T-cell (primary cell): ENCODE data around the gene CEP89. TPM values are rescaled to one million over a fixed set of nuclear protein-coding genes. Genes with fewer than 3 reads are reported as not detected.
"Not testable (repeated sequence)": the region's sequence is repeated elsewhere in the genome, so short reads cannot be mapped to it uniquely, and the experiment has no call there.

Source experiments
- ATAC-seq, 4 experiments: fragments of 200-7000 bp in 3 of 4; fragments of 150-1000 bp in 1 of 4; cut with Tn5 transposase; replicated peaks in 1 of 4; 1 replicate in 3 of 4; 2 replicates in 1 of 4; pipeline ENCODE4 v1.10.0; 2021; ENCODE audit warnings: moderate library complexity in 3 of 4, mild to moderate bottlenecking in 2 of 4, moderate number of reproducible peaks in 1 of 4
- CTCF ChIA-PET, 2 donors: fragments of 300-600 bp; sonication (Branson Sonifier 250); formaldehyde crosslinking; loops; one replicate each; lab custom pipeline; 2022; ENCODE audit warnings: antibody characterized with exemption in 2 of 2; lab: Charles Lee
- POLR2A ChIA-PET, 2 donors: fragments of 300-600 bp; sonication (Branson Sonifier 250); formaldehyde crosslinking; loops; one replicate each; lab custom pipeline; 2022; ENCODE audit warnings: antibody characterized with exemption in 2 of 2; lab: Charles Lee
- DNase-seq, 35 experiments: peaks; one replicate each; pipeline versions ENCODE4 v3.0.0 to v3.0.0-alpha.2; 2013 to 2023
- H3K27ac ChIP-seq: one replicate; pipeline ENCODE4 v1.5.1; 2013; ENCODE audit warnings: low read length
- H3K27me3 ChIP-seq, 2 experiments: replicated peaks in 1 of 2; 1 replicate in 1 of 2; 2 replicates in 1 of 2; pipeline versions ENCODE4 v1.6.1 to v1.7.0; 2013; ENCODE audit warnings: low read length in 1 of 2, mixed read lengths in 1 of 2; ENCODE audit not compliant: control insufficient read depth in 2 of 2, insufficient read depth in 2 of 2; ENCODE audit errors: extremely low read depth in 1 of 2
- H3K36me3 ChIP-seq, 2 donors: 1 replicate in 1 of 2; 2 replicates in 1 of 2; pipeline versions ENCODE4 v1.6.1 to v1.7.0; 2013; ENCODE audit warnings: low read length in 1 of 2; ENCODE audit not compliant: control insufficient read depth in 2 of 2, insufficient read depth in 1 of 2; ENCODE audit errors: extremely low read depth in 1 of 2
- H3K4me1 ChIP-seq, 2 experiments: 1 replicate in 1 of 2; 2 replicates in 1 of 2; pipeline versions ENCODE4 v1.6.1 to v1.7.0; 2013; ENCODE audit warnings: low read length in 2 of 2, mixed read lengths in 1 of 2; ENCODE audit not compliant: insufficient read depth in 2 of 2, control insufficient read depth in 1 of 2; ENCODE audit errors: extremely low read depth in 1 of 2
- H3K4me3 ChIP-seq, 2 donors: 1 replicate in 1 of 2; 2 replicates in 1 of 2; pipeline versions ENCODE4 v1.5.1 to v1.7.0; 2013; ENCODE audit warnings: mild to moderate bottlenecking in 2 of 2, low read length in 1 of 2, moderate library complexity in 1 of 2; ENCODE audit not compliant: control insufficient read depth in 1 of 2; ENCODE audit errors: extremely low read depth in 1 of 2
- H3K9me3 ChIP-seq: 2 replicates; pipeline ENCODE4 v1.7.0; 2013
- H3K27ac Mint-ChIP-seq, 2 donors: one replicate each; pipeline ENCODE4 v1.8.0; 2020 to 2021; ENCODE audit warnings: mild to moderate bottlenecking in 2 of 2, mixed read lengths in 2 of 2
- H3K27me3 Mint-ChIP-seq, 2 donors: one replicate each; pipeline ENCODE4 v1.8.0; 2021 to 2022; ENCODE audit warnings: mixed read lengths in 2 of 2
- H3K36me3 Mint-ChIP-seq: one replicate; pipeline ENCODE4 v1.8.0; 2021; ENCODE audit warnings: mixed read lengths
- H3K4me1 Mint-ChIP-seq, 3 donors: one replicate each; pipeline ENCODE4 v1.8.0; 2020 to 2022; ENCODE audit warnings: mixed read lengths in 3 of 3, mild to moderate bottlenecking in 1 of 3
- H3K4me3 Mint-ChIP-seq, 3 donors: one replicate each; pipeline ENCODE4 v1.8.0; 2020 to 2022; ENCODE audit warnings: mild to moderate bottlenecking in 3 of 3, mixed read lengths in 3 of 3, moderate library complexity in 3 of 3
- H3K9me3 Mint-ChIP-seq, 3 donors: one replicate each; pipeline ENCODE4 v1.8.0; 2020 to 2022; ENCODE audit warnings: mixed read lengths in 3 of 3
- WGBS: methylation state at CpG from one replicate; pipeline ENCODE4 v1.1.5; 2013; ENCODE audit warnings: missing lambda C conversion rate; ENCODE audit not compliant: insufficient coverage; 5-methylcytosine and 5-hydroxymethylcytosine counted together
- total RNA-seq, 35 experiments: library from RNA in 6 of 35; stranded (reverse) in 6 of 35; fragments of 120-200 nt in 1 of 35; gene quantifications; one replicate each; pipeline versions ENCODE4 v1.2.1 to v1.2.4 and lab custom pipeline; 2013 to 2026

CEP89 gene
- total RNA-seq, 5 donors from 2014 or later (not counting 1 experiment from before 2014, with no cell fraction given): 8.1 to 19.9 (median 16.6) TPM

DNA sequence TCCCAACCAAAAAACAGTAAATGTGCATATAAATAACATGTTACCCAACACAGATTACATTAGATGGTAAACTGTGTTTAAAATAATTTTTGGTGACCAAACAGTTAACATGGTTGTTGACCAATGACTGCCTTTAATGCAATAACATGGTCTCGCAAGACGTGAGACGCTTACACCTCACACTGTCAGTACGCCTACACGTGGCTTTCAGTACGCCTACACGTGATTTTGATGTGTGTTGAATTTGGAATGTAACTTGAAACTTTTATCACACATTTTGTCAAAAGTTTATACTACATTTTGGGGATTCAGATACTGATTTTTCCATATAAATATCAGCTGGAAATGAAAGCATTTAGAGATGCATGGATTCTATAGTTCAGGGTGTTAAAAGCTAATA lies 134.2 kb downstream of the CEP89 start:
- H3K9me3 Mint-ChIP-seq: peaks cover 6 to 10% (median 7%) of the 10 kb centered on the region in 3 donors
- no peak overlapping the region for H3K4me3 ChIP-seq
- ATAC-seq (no peak), DNase-seq (no peak)
- peaks cover 16% of the 10 kb centered on the region for H3K36me3 Mint-ChIP-seq
- ChIA-PET POLR2A (no interaction called here), CTCF (no interaction called here)
- no peaks in the 10 kb centered on the region for H3K4me1 ChIP-seq
- no CpG with 5 or more reads among the region's 7 CpGs for WGBS
- no peaks in the 10 kb centered on the region for H3K36me3 ChIP-seq
- H3K27me3 Mint-ChIP-seq: no peaks in the 10 kb centered on the region
- H3K27ac ChIP-seq: no peak overlapping the region
- peaks cover 3 to 5% (median 4%) of the 10 kb centered on the region in 3 donors for H3K4me1 Mint-ChIP-seq
- H3K27ac Mint-ChIP-seq: no peak overlapping the region
- H3K4me3 Mint-ChIP-seq: no peak overlapping the region
- H3K27me3 ChIP-seq: no peaks in the 10 kb centered on the region
- H3K9me3 ChIP-seq: no peaks in the 10 kb centered on the region

- H3K4me1 ChIP-seq, H3K27me3 Mint-ChIP-seq, H3K4me3 ChIP-seq, H3K27ac ChIP-seq, H3K9me3 Mint-ChIP-seq, H3K36me3 ChIP-seq, H3K27me3 ChIP-seq, CTCF ChIA-PET, H3K27ac Mint-ChIP-seq, DNase-seq, H3K9me3 ChIP-seq, H3K4me3 Mint-ChIP-seq, H3K36me3 Mint-ChIP-seq, ATAC-seq, POLR2A ChIA-PET: not testable (repeated sequence)
- H3K4me1 Mint-ChIP-seq: peaks cover 7 to 18% (median 12%) of the 10 kb centered on the region in 3 donors
- 100% methylated on average over 3 of the region's 7 CpGs for WGBS
Observed at GRCh38 chr19:32833388-32833787, 138.4 kb downstream of the CEP89 start.

DNA sequence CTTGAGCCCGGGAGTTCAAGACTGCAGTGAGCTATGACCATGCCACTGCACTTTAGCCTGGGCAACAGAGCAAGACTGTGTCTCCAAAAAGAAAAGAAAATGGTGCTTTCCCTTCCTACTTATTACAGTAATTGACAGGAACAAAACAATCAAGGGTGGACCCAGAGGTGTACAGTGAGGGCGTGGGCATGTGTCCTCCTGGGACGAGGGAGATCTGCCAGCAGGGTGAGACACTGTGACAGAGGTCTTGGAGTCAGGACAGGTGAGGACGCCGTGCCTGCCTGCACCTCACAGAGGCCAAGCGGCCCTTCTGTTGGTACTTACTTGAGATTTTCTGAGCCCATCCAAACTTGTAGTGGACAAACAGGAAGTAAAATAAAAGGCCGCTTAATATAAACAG lies 138.9 kb downstream of the CEP89 start:
- ATAC-seq, H3K9me3 ChIP-seq, H3K4me1 ChIP-seq, CTCF ChIA-PET, H3K27ac ChIP-seq, H3K4me3 ChIP-seq, H3K4me3 Mint-ChIP-seq, H3K9me3 Mint-ChIP-seq, H3K36me3 ChIP-seq, H3K36me3 Mint-ChIP-seq, H3K27ac Mint-ChIP-seq, H3K27me3 Mint-ChIP-seq, DNase-seq, H3K27me3 ChIP-seq, POLR2A ChIA-PET: not testable (repeated sequence)
- peaks cover 8 to 16% (median 11%) of the 10 kb centered on the region in 3 donors for H3K4me1 Mint-ChIP-seq
- WGBS: 84% methylated on average over 4 of the region's 7 CpGs

- H3K27me3 ChIP-seq, H3K4me1 ChIP-seq, H3K27ac ChIP-seq, DNase-seq, H3K36me3 Mint-ChIP-seq, H3K4me3 ChIP-seq, H3K27me3 Mint-ChIP-seq, H3K36me3 ChIP-seq, H3K4me3 Mint-ChIP-seq, H3K27ac Mint-ChIP-seq, ATAC-seq, CTCF ChIA-PET, POLR2A ChIA-PET, H3K9me3 ChIP-seq, H3K9me3 Mint-ChIP-seq: not testable (repeated sequence)
- peaks cover 5 to 13% (median 8%) of the 10 kb centered on the region in 3 donors for H3K4me1 Mint-ChIP-seq
- WGBS: 95% methylated on average over 3 of the region's 12 CpGs
Observed at GRCh38 chr19:32832094-32832493, 139.7 kb downstream of the CEP89 start.

- peaks cover 0 to 2% of the 10 kb centered on the region in 2 experiments for H3K4me1 ChIP-seq
- Mint-ChIP-seq H3K9me3 (no peaks in the 10 kb centered on the region), H3K27ac (no peak overlapping the region), H3K36me3 (no peaks in the 10 kb centered on the region), H3K4me1 (peaks cover 5 to 13% (median 8%) of the 10 kb centered on the region in 3 donors), H3K27me3 (no peaks in the 10 kb centered on the region), H3K4me3 (no peak overlapping the region)
- 92% methylated on average over 4 of the region's 5 CpGs for WGBS
- peaks cover 0 to 3% of the 10 kb centered on the region in 2 experiments for H3K27me3 ChIP-seq
- no peaks in the 10 kb centered on the region for H3K36me3 ChIP-seq
- no peaks in the 10 kb centered on the region for H3K9me3 ChIP-seq
- CTCF ChIA-PET: no interaction called here
- ATAC-seq: no peak
- no peak overlapping the region for H3K27ac ChIP-seq
- H3K4me3 ChIP-seq: no peak overlapping the region
- no peak for DNase-seq
- POLR2A ChIA-PET: no interaction called here
Observed at GRCh38 chr19:32831611-32832010, 140.1 kb downstream of the CEP89 start.

- no peaks in the 10 kb centered on the region for H3K27me3 Mint-ChIP-seq
- CTCF ChIA-PET: no interaction called here
- Histone ChIP-seq H3K36me3 (peaks cover 0 to 5% of the 10 kb centered on the region in 2 donors), H3K27me3 (peaks cover 0 to 4% of the 10 kb centered on the region in 2 experiments), H3K4me3 (no peak overlapping the region), H3K9me3 (no peaks in the 10 kb centered on the region), H3K27ac (no peak overlapping the region), H3K4me1 (peaks cover 0 to 2% of the 10 kb centered on the region in 2 experiments)
- ATAC-seq (no peak), DNase-seq (no peak)
- no peaks in the 10 kb centered on the region for H3K9me3 Mint-ChIP-seq
- H3K4me1 Mint-ChIP-seq: peaks cover 5 to 13% (median 8%) of the 10 kb centered on the region in 3 donors
- POLR2A ChIA-PET: no interaction called here
- no peak overlapping the region for H3K4me3 Mint-ChIP-seq
- no peaks in the 10 kb centered on the region for H3K36me3 Mint-ChIP-seq
- H3K27ac Mint-ChIP-seq: no peak overlapping the region
- 92% methylated on average over 4 of the region's 8 CpGs for WGBS
Observed at GRCh38 chr19:32830231-32831014, 141.3 kb downstream of the CEP89 start.
